GM12878 (cell line): ENCODE data around the gene MNAT1.

ENCODE experiments used
- CTCF ChIP-seq, 3 experiments: IDR thresholded peaks in 2 of 3; conservative IDR thresholded peaks in 1 of 3; 2 replicates each; pipeline ENCODE4 v1.5.1; 2011; ENCODE audit warnings: low read depth in 3 of 3, low read length in 3 of 3, mild to moderate bottlenecking in 3 of 3, control low read depth in 2 of 3, moderate library complexity in 2 of 3, inconsistent platforms in 1 of 3, mixed read lengths in 1 of 3; ENCODE audit not compliant: control insufficient read depth in 2 of 3, insufficient read depth in 1 of 3; ENCODE audit errors: extremely low read depth in 1 of 3
- EGR1 ChIP-seq, 2 experiments: IDR thresholded peaks; 1 replicate in 1 of 2; 2 replicates in 1 of 2; pipeline ENCODE4 v1.6.1; 2011 to 2012; ENCODE audit warnings: low read depth in 2 of 2, low read length in 2 of 2, borderline replicate concordance in 1 of 2, mild to moderate bottlenecking in 1 of 2, moderate library complexity in 1 of 2
- EZH2 ChIP-seq: IDR thresholded peaks from 2 replicates; pipeline ENCODE4 v1.6.1; 2012; ENCODE audit warnings: low read depth, mild to moderate bottlenecking, control low read depth, inconsistent platforms, low read length, borderline replicate concordance; ENCODE audit not compliant: control insufficient read depth
- IKZF2 ChIP-seq, 2 experiments: fragments of 450-650 bp; IDR thresholded peaks; 2 replicates each; pipeline ENCODE4 v1.6.1; 2017; ENCODE audit warnings: mild to moderate bottlenecking in 2 of 2, moderate library complexity in 2 of 2
- POLR2A ChIP-seq: IDR thresholded peaks from 2 replicates; pipeline ENCODE4 v1.6.1; 2011; ENCODE audit warnings: low read depth, mild to moderate bottlenecking, low read length
- POLR2AphosphoS5 ChIP-seq: IDR thresholded peaks from 2 replicates; pipeline ENCODE4 v1.6.1; 2011; ENCODE audit warnings: mild to moderate bottlenecking, low read length, inconsistent platforms
- POU2F2 ChIP-seq: IDR thresholded peaks from 3 replicates; pipeline ENCODE4 v1.6.1; 2011; ENCODE audit warnings: low read depth, mild to moderate bottlenecking, low read length, borderline replicate concordance
- RCOR1 ChIP-seq: conservative IDR thresholded peaks from 2 replicates; pipeline ENCODE4 v1.6.1; 2012; ENCODE audit warnings: low read depth, low read length, improper control_type of control experiment
- RFX5 ChIP-seq: IDR thresholded peaks from 2 replicates; pipeline ENCODE4 v1.6.1; 2011; ENCODE audit warnings: low read depth, low read length, improper control_type of control experiment
- TAF1 ChIP-seq: IDR thresholded peaks from 2 replicates; pipeline ENCODE4 v1.6.1; 2011; ENCODE audit warnings: mild to moderate bottlenecking, low read depth, low read length, borderline replicate concordance

DNA sequence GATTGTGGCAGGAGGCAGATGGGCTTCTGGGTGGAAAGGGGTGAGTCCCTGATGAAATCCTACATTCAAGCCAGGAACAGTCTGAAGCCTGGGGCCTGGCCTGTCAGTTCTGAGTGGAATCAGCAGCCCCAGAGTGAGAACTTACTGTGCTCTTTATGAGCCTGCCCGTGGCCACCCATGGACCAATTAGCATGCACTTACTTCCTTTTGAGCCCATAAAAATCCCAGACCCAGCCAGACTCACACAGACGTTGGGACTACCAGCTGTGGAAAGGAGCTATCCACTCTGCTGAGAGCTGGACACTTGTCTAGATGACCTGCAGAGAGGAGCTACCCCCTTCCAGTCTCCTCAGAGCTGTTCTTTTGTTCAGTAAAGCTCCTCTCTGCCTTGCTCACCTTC is 104.5 kb downstream of the MNAT1 start:
- TF ChIP-seq EZH2, result no peak
- TF ChIP-seq POLR2A, result no peak
- TF ChIP-seq POU2F2, result no peak
- TF ChIP-seq RFX5, result no peak
- no peak for TF ChIP-seq CTCF (IDR thresholded peaks at IDR 0.05 in 2 of 3, conservative IDR thresholded peaks at IDR 0.05 in 1 of 3; ENCODE audit: control insufficient read depth in 2 of 3, extremely low read depth in 1 of 3, insufficient read depth in 1 of 3, low read depth in 3 of 3, low read length in 3 of 3)
- no peak for TF ChIP-seq RCOR1
- no peak for TF ChIP-seq IKZF2 (IDR thresholded peaks at IDR 0.05)
- TF ChIP-seq POLR2AphosphoS5, result no peak
- no peak for TF ChIP-seq EGR1 (IDR thresholded peaks at IDR 0.05; ENCODE audit: borderline replicate concordance in 1 of 2, low read depth in 2 of 2, low read length in 2 of 2)
- no peak for TF ChIP-seq TAF1
